A673 (cell line): ENCODE measurements around the gene B4GALNT4. TPM values are rescaled to one million over a fixed set of nuclear protein-coding genes. Genes with fewer than 3 reads are reported as not detected.

Source experiments
- BruUV-seq: library from RNA; stranded (reverse); fragments of 400-500 nt; replicated peaks from 2 replicates; lab custom pipeline; 2021; lab: Mats Ljungman, UMichigan
- CTCF ChIA-PET: fragments of 300-600 bp; sonication (Branson Sonifier 250); formaldehyde crosslinking; loops from one replicate; lab custom pipeline; 2022; ENCODE audit warnings: antibody characterized with exemption; lab: Charles Lee
- POLR2A ChIA-PET: fragments of 300-600 bp; sonication (Branson Sonifier 250); formaldehyde crosslinking; loops from one replicate; lab custom pipeline; 2022; ENCODE audit warnings: antibody characterized with exemption; ENCODE audit not compliant: low non-redundant PET; lab: Charles Lee
- DNase-seq: peaks from one replicate; pipeline ENCODE4 v3.0.0-alpha.2; 2015; ENCODE audit warnings: low spot score
- H3K27ac ChIP-seq: fragments of 200-600 bp; sonication (generic); 2 replicates; pipeline ENCODE4 v1.5.1; 2016; ENCODE audit warnings: mixed run types, low read depth, mild to moderate bottlenecking, mixed read lengths, antibody characterized with exemption, low read length; ENCODE audit not compliant: poor library complexity, severe bottlenecking
- H3K27me3 ChIP-seq: fragments of 200-600 bp; sonication (generic); replicated peaks from 2 replicates; pipeline ENCODE4 v1.6.1; 2017; ENCODE audit warnings: mixed run types, low read depth, mild to moderate bottlenecking, mixed read lengths, antibody characterized with exemption, low read length; ENCODE audit not compliant: insufficient read depth, poor library complexity
- H3K36me3 ChIP-seq: fragments of 200-600 bp; sonication (generic); 2 replicates; pipeline ENCODE4 v1.6.1; 2016; ENCODE audit warnings: mixed run types, mild to moderate bottlenecking, mixed read lengths, antibody characterized with exemption, low read length; ENCODE audit not compliant: insufficient read depth, poor library complexity, severe bottlenecking
- H3K4me1 ChIP-seq: fragments of 200-600 bp; sonication (generic); 2 replicates; pipeline ENCODE4 v1.6.1; 2017; ENCODE audit warnings: mixed run types, mild to moderate bottlenecking, mixed read lengths, antibody characterized with exemption, low read length; ENCODE audit not compliant: insufficient read depth, poor library complexity, severe bottlenecking
- H3K4me3 ChIP-seq: fragments of 200-600 bp; sonication (generic); 2 replicates; pipeline ENCODE4 v1.5.1; 2016; ENCODE audit warnings: low read depth, mixed run types, mild to moderate bottlenecking, mixed read lengths, low read length; ENCODE audit not compliant: poor library complexity, severe bottlenecking
- H3K9me3 ChIP-seq: fragments of 200-600 bp; sonication (generic); 2 replicates; pipeline ENCODE4 v1.6.1; 2016; ENCODE audit warnings: mixed run types, low read depth, mild to moderate bottlenecking, mixed read lengths, antibody characterized with exemption, low read length; ENCODE audit not compliant: poor library complexity, severe bottlenecking
- CTCF ChIP-seq: fragments of 300-800, 200-600 bp; sonication (generic); conservative IDR thresholded peaks from 2 replicates; pipeline ENCODE4 v1.5.1; 2017; ENCODE audit warnings: low read depth, mild to moderate bottlenecking, antibody characterized with exemption, low read length, moderate library complexity, mixed read lengths
- EZH2 ChIP-seq: fragments of 200-600 bp; sonication (generic); IDR thresholded peaks from 2 replicates; pipeline ENCODE4 v1.6.1; 2017; ENCODE audit warnings: borderline replicate concordance, low read depth, mild to moderate bottlenecking, mixed read lengths, antibody characterized with exemption, low read length; ENCODE audit not compliant: poor library complexity, severe bottlenecking
- intact Hi-C: fragments of 100-400 bp; cut with micrococcal nuclease; formaldehyde crosslinking; loops from one replicate; pipeline ENCODE4 v1.10.0; 2022; ENCODE audit not compliant: unreplicated experiment
- total RNA-seq: library from RNA; stranded (reverse); gene quantifications from 2 replicates; pipeline ENCODE4 v1.2.3, GENCODE V29; 2021

B4GALNT4 gene
- total RNA-seq, 1 experiment from 2014 or later = 19.0 TPM

- H3K9me3 ChIP-seq = no peaks in the 10 kb centered on the region
- CTCF ChIA-PET = no interaction called here
- H3K4me3 ChIP-seq = no peak overlapping the region
- POLR2A ChIA-PET = no interaction called here
- intact Hi-C loops = no loop called here
- no peak for DNase-seq
- BruUV-seq = no TSS peak
- TF ChIP-seq EZH2 = no peak
- no peak for TF ChIP-seq CTCF
- no peaks in the 10 kb centered on the region for H3K4me1 ChIP-seq
- H3K27ac ChIP-seq = no peak overlapping the region
- H3K36me3 ChIP-seq = no peaks in the 10 kb centered on the region
- H3K27me3 ChIP-seq = no peaks in the 10 kb centered on the region
These were observed 4.6 kb downstream of the B4GALNT4 start for GRCh38 chr11:373716-374551.

- POLR2A ChIA-PET = no interaction called here
- TF ChIP-seq CTCF (no peak), EZH2 (no peak)
- intact Hi-C loops = no loop called here
- no peaks in the 10 kb centered on the region for H3K4me1 ChIP-seq
- CTCF ChIA-PET = interaction anchor here (0.7 kb wide), 1 partner anchor 60 kb away, joined by 3 read pairs; no protein-coding TSS in a partner anchor
- H3K36me3 ChIP-seq = no peaks in the 10 kb centered on the region
- no peaks in the 10 kb centered on the region for H3K27me3 ChIP-seq
- no peak for DNase-seq
- no TSS peak for BruUV-seq
- no peaks in the 10 kb centered on the region for H3K9me3 ChIP-seq
- H3K4me3 ChIP-seq = no peak overlapping the region
- no peak overlapping the region for H3K27ac ChIP-seq
These were observed 6.0 kb downstream of the B4GALNT4 start for GRCh38 chr11:375065-376025.

- BruUV-seq = no TSS peak
- Histone ChIP-seq H3K4me1 (no peaks in the 10 kb centered on the region), H3K4me3 (no peak overlapping the region), H3K36me3 (no peaks in the 10 kb centered on the region), H3K9me3 (no peaks in the 10 kb centered on the region), H3K27ac (no peak overlapping the region), H3K27me3 (no peaks in the 10 kb centered on the region)
- CTCF ChIA-PET = no interaction called here
- no peak for TF ChIP-seq EZH2
- DNase-seq = no peak
- intact Hi-C loops = no loop called here
- POLR2A ChIA-PET = no interaction called here
These were observed 7.4 kb downstream of the B4GALNT4 start for GRCh38 chr11:376531-377173.
